Body of pancreas (tissue), 4 donors: Measurements from ENCODE around the gene LINC00632. TPM values are rescaled to one million over a fixed set of nuclear protein-coding genes. Genes with fewer than 3 reads are reported as not detected.

Experiments
- ATAC-seq: fragments of 150-250 bp; one replicate; pipeline ENCODE4 v1.9.1; 2016
- DNase-seq, 4 donors: peaks; one replicate each; pipeline ENCODE4 v3.0.0-alpha.2; 2019
- H3K27ac ChIP-seq, 4 donors: fragments of 200-600 bp; sonication (generic); 1 replicate in 3 of 4; 2 replicates in 1 of 4; pipeline versions ENCODE4 v1.5.1 to v1.6.1; 2016 to 2019; ENCODE audit warnings: mild to moderate bottlenecking in 1 of 4, mixed read lengths in 1 of 4, moderate library complexity in 1 of 4
- H3K27me3 ChIP-seq, 2 donors: fragments of 200-600 bp; sonication (generic); one replicate each; pipeline ENCODE4 v1.6.0; 2016; ENCODE audit warnings: mild to moderate bottlenecking in 1 of 2
- H3K36me3 ChIP-seq, 2 donors: fragments of 200-600 bp; sonication (generic); replicated peaks in 1 of 2; 2 replicates each; pipeline ENCODE4 v1.5.1; 2016; ENCODE audit warnings: low read depth in 2 of 2; ENCODE audit not compliant: insufficient read depth in 1 of 2
- H3K4me1 ChIP-seq: fragments of 200-600 bp; sonication (generic); one replicate; pipeline ENCODE4 v1.6.0; 2016
- H3K4me3 ChIP-seq, 2 donors: fragments of 200-600 bp; sonication (generic); 1 replicate in 1 of 2; 2 replicates in 1 of 2; pipeline ENCODE4 v1.5.1; 2016 to 2019
- H3K9me3 ChIP-seq, 3 donors: fragments of 200-600 bp; sonication (generic); 1 replicate in 2 of 3; 2 replicates in 1 of 3; pipeline ENCODE4 v1.5.1; 2016
- CTCF ChIP-seq, 7 experiments: fragments of 450-650 bp in 4 of 7; fragments of 200-600 bp in 3 of 7; sonication (generic) in 3 of 7; IDR thresholded peaks; one replicate each; pipeline ENCODE4 v1.5.1; 2016 to 2019; ENCODE audit warnings: antibody characterized with exemption in 7 of 7
- POLR2A ChIP-seq, 3 donors: fragments of 450-650 bp; IDR thresholded peaks; one replicate each; pipeline ENCODE4 v1.6.1; 2016; ENCODE audit warnings: antibody characterized with exemption in 3 of 3, mild to moderate bottlenecking in 2 of 3
- whole genome bisulfite sequencing, 2 donors: methylation state at CpG; one replicate each; pipeline ENCODE4 v1.1.5; 2017; 5-methylcytosine and 5-hydroxymethylcytosine counted together
- intact Hi-C: fragments of 100-400 bp; cut with DNase I; formaldehyde crosslinking; loops from one replicate; pipeline ENCODE4 v1.15.1; 2023
- total RNA-seq, 2 donors: library from RNA; depleted of rRNA; stranded (reverse); fragments of >200 nt; gene quantifications; one replicate each; pipeline ENCODE4 v1.1.0, GENCODE V29; 2016

Gene LINC00632
- total RNA-seq, 2 donors from 2014 or later = 7.8 to 88.3 TPM

GRCh38 chrX:140724309-140724708, 14.8 kb downstream of the LINC00632 start:
- DNase-seq (no peak), ATAC-seq (no peak)
- H3K27ac ChIP-seq = no peak overlapping the region
- TF ChIP-seq POLR2A (IDR thresholded peaks at IDR 0.05) (no peak), CTCF (IDR thresholded peaks at IDR 0.05) (no peak)
- intact Hi-C loops = no loop called here
- H3K27me3 ChIP-seq = no peaks in the 10 kb centered on the region
- no peak overlapping the region for H3K4me3 ChIP-seq
- no peaks in the 10 kb centered on the region for H3K4me1 ChIP-seq
- no peaks in the 10 kb centered on the region for H3K9me3 ChIP-seq
- WGBS, 2 donors = 83 to 85% methylated on average over 3 of the region's 3 CpGs
- no peaks in the 10 kb centered on the region for H3K36me3 ChIP-seq

GRCh38 chrX:140724736-140725135, 15.2 kb downstream of the LINC00632 start:
- Histone ChIP-seq H3K4me3 (no peak overlapping the region), H3K36me3 (no peaks in the 10 kb centered on the region), H3K4me1 (no peaks in the 10 kb centered on the region), H3K27me3 (no peaks in the 10 kb centered on the region), H3K9me3 (no peaks in the 10 kb centered on the region), H3K27ac (no peak overlapping the region)
- TF ChIP-seq CTCF (IDR thresholded peaks at IDR 0.05) = no peak
- no peak for TF ChIP-seq POLR2A (IDR thresholded peaks at IDR 0.05)
- intact Hi-C loops = no loop called here
- WGBS, 2 donors = 73 to 87% methylated on average over 3 of the region's 3 CpGs
- no peak for DNase-seq
- ATAC-seq = no peak

GRCh38 chrX:140725500-140725899, 15.9 kb downstream of the LINC00632 start:
- Histone ChIP-seq H3K27me3 (no peaks in the 10 kb centered on the region), H3K4me3 (no peak overlapping the region), H3K36me3 (no peaks in the 10 kb centered on the region), H3K4me1 (no peaks in the 10 kb centered on the region), H3K27ac (no peak overlapping the region), H3K9me3 (no peaks in the 10 kb centered on the region)
- no peak for ATAC-seq
- DNase-seq = no peak
- WGBS, 2 donors = 81 to 87% methylated on average over 3 to 4 of the region's 4 CpGs
- intact Hi-C loops = no loop called here
- no peak for TF ChIP-seq CTCF (IDR thresholded peaks at IDR 0.05)
- no peak for TF ChIP-seq POLR2A (IDR thresholded peaks at IDR 0.05)

- Histone ChIP-seq H3K4me3 (no peak overlapping the region), H3K27me3 (no peaks in the 10 kb centered on the region), H3K27ac (no peak overlapping the region), H3K4me1 (no peaks in the 10 kb centered on the region), H3K9me3 (no peaks in the 10 kb centered on the region), H3K36me3 (no peaks in the 10 kb centered on the region)
- DNase-seq (peak; percentile 6 to 28 (median 17)), ATAC-seq (peak; percentile 55)
- TF ChIP-seq CTCF (IDR thresholded peaks at IDR 0.05) (peak; percentile 31 to 74 (median 49)), POLR2A (IDR thresholded peaks at IDR 0.05) (no peak)
- intact Hi-C loops = no loop called here
- 23% methylated on average over 10 of the region's 10 CpGs for WGBS, 2 donors
Observed at GRCh38 chrX:140733766-140734342, 24.3 kb downstream of the LINC00632 start.

GRCh38 chrX:140744085-140744484, 34.5 kb downstream of the LINC00632 start:
- Histone ChIP-seq H3K27ac (no peak overlapping the region), H3K36me3 (no peaks in the 10 kb centered on the region), H3K4me3 (no peak overlapping the region), H3K4me1 (no peaks in the 10 kb centered on the region), H3K9me3 (no peaks in the 10 kb centered on the region), H3K27me3 (no peaks in the 10 kb centered on the region)
- ATAC-seq = no peak
- intact Hi-C loops = no loop called here
- DNase-seq = no peak
- TF ChIP-seq CTCF (IDR thresholded peaks at IDR 0.05) (no peak), POLR2A (IDR thresholded peaks at IDR 0.05) (no peak)
